Stimulated activated CD4-positive, alpha-beta T cell treated with anti-CD3 and anti-CD28 coated beads, TNF-alpha, amount 100 ng/mL, for 4 hours (primary cell): ENCODE results near the gene TIE1.

ENCODE experiments used
- DNase-seq, 3 experiments: peaks; one replicate each; pipeline ENCODE4 v3.0.0-alpha.2; 2020; ENCODE audit warnings: low read depth in 3 of 3

Gene TIE1

DNA sequence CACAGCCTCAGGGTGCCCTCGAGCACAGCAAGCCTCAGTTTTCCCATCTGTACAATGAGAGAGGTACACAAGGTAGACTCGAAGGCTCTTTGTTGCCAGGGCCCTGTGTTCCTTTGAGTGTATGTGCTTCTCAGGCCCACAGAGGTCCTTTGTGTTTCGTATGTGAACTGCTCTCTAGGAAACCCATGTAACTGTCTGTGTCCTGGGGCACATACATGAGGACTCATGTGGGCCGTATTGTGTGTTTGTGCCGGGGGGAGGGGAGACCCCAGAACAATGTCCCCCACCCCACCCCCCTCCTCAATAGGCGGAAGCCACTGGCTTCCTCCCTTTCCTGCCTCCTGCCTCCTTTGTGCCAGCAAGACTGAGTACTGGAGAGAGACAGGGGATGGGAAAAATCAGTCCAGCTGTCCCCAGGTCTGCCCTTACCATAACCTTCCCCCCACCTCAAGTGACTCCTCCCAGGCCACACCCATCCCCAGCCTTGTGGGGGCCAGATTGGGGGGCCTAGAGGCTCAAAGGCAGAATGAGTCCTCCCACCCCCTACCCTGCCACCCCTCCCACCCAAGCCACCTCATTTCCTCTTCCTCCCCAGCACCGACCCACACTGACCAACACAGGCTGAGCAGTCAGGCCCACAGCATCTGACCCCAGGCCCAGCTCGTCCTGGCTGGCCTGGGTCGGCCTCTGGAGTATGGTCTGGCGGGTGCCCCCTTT lies at the start of gene TIE1:
TSS of gene TIE1 (plus strand) at position 605 of the 717 bp plus-strand sequence. CDS start at position 695, 90 bp downstream.
- no peak for DNase-seq

DNA sequence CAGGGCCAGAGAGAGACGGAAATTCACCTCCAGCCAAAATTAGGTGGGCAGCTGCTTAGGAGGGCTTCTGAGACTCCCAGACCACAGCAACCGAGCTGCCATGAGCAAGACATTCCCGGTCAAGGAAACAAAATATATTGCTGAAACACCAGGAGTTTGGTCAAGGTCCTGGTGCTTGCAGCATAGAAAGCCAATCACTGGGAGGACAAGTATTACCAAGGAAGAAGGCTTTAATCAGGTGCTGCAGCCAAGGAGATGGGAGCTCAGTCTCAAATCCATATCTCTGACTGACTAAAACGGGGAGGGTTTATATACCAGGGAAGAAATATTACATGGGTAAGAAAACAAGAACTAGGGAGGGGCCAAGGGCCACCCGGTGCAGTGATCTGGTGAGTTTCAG lies 49.8 kb upstream of the TIE1 start:
- DNase-seq, result no peak

DNA sequence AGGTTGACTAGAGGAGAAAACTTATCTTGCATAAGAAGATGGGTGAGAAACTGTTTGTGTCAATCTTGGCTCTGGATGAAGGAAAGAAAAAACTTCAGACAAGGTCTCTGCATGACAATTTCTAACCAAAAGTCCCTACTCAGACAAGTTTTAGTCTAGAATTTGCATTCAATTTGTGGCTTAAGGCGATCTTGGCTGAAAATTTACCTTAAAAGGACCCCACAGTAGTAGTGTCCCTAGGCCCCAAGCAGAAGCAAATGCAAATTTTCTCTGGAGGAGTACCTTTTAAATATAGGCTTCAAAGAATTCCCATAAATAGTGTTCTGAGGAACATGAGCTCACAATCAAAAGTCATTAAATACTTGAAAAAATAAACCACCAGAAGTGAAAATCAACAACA lies 48.6 kb upstream of the TIE1 start:
- no peak for DNase-seq

- DNase-seq, result no peak
These were observed 47.6 kb upstream of the TIE1 start for GRCh38 chr1:43253173-43253572.

GRCh38 chr1:43253876-43254275 lies 46.9 kb upstream of the TIE1 start:
- no peak for DNase-seq

DNA sequence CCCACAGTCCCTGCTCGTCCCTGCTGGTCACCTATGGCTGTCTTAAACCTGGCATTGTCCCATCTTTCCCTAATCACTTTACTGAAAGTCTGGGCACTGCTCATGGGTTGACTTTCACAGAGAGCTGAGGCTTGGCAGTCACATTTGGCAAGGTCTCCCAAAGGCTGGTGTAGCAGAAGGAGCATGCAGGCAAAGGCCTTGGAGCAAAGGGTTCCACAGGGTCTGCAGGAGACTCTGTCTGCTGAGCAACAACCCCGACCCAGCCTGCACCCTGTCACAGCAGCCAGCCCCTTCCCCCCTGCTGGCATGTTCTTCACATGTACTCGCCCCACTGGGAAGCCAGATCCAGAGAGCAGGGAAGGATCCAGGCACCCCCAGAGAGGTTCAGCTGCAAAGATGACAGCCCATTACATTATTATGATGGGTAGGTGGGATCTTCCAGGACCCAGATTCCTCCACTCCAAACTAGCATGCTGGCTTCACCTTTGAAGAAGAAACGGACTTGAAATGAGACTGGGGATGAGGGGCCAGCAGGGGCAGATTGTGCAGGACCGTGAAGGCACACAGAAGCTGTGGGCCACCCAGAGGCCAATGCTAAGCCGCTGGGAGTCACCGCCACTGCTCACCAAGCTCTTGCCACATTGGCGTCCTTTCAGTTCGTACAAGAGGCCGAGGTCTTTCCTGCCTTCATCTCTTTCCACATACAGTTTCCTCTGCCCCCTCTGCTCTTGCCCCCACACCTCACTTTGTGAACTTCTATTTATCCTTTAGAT lies 45.2 kb upstream of the TIE1 start:
- no peak for DNase-seq

DNA sequence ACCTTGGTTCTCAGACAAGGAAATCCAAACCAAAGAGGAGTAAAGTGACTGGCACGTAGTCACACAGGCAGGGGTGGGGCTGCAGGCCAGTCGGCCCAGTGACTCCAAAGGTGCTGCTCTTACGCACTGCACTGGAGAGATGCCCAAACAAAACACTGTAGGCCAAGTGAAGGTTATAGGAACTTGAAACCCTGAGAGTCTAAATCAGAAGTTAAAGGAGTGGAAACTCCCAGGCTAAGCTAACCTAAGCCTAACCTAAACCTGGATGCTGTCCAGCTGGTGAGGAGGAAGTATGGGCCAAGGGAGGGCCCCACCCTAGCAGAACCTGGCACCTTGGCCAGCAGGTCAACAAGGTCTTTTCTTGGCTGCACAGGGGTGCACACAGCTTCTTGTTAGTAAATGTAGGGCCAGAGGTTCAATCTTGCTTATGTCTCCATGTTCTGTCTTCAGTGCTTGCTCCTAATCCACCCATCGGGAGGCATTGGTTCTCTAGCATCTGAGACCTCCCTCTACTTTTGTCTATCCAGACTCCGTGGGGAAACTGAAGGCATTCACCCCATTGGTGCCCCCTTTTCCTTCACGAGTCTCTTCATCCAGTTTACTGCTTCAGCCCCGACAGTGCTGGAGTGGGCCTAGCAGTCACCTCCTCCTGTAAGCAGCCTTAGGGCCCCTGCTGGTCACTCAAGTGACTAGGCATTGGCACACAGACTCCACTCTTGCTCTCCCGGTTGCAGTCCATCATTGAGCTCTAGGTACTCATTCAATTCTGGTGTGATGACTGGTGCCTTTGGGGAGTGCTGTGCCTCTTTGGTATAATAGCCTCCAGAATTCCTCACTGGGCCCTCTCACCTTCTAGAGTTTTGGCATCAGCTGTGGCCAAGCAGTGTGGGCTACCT lies 43.9 kb upstream of the TIE1 start:
- DNase-seq, result no peak

GRCh38 chr1:43258370-43258769 lies 42.4 kb upstream of the TIE1 start:
- no peak for DNase-seq

- DNase-seq, result no peak
These were observed 35.4 kb upstream of the TIE1 start for GRCh38 chr1:43265431-43265830.

DNA sequence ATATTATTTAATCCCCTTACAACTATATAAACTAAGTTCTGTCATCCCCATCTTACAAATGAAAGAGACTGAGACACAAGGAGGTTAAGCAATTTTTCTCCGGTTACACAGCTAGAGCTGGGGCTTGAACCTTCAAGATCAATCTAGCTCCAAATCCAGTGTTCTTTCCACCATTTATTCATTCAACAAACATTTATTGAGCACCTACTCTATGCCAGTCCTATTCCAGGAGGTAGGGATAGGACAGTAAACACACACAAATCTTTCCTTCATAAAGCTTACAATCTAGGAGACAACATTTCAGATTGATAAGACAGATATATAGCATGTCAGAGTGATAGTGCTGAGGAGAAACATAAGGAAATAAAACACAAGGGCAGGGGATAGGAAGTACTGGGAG lies 33.9 kb upstream of the TIE1 start:
- no peak for DNase-seq

DNA sequence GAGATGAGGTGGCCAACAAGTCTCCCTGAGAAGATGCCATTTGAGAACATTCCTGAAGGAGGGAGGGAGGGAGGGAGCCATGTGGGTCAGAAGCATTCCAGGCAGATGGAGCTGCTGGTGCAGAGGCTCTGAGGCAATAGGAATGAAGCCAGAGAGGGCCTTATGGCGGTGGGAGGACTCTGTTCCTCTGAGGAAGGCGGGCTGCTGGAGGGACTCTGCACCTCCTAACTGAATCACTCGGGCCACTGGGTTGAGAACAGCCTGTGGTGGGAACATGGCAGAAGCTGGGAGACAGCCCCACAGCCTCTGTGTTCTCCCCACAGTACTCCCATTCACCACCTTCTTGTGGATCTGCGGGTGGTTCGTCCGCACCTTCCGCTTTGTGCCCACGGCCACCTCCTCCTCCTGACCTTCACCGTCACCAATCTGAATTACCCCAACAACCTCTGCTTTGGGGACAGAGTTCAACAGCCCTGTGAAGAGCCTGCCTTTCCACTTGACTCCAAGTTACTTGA lies 33.4 kb upstream of the TIE1 start:
- DNase-seq, result no peak

- DNase-seq, result no peak
These were observed 32.9 kb upstream of the TIE1 start for GRCh38 chr1:43267818-43268425.

DNA sequence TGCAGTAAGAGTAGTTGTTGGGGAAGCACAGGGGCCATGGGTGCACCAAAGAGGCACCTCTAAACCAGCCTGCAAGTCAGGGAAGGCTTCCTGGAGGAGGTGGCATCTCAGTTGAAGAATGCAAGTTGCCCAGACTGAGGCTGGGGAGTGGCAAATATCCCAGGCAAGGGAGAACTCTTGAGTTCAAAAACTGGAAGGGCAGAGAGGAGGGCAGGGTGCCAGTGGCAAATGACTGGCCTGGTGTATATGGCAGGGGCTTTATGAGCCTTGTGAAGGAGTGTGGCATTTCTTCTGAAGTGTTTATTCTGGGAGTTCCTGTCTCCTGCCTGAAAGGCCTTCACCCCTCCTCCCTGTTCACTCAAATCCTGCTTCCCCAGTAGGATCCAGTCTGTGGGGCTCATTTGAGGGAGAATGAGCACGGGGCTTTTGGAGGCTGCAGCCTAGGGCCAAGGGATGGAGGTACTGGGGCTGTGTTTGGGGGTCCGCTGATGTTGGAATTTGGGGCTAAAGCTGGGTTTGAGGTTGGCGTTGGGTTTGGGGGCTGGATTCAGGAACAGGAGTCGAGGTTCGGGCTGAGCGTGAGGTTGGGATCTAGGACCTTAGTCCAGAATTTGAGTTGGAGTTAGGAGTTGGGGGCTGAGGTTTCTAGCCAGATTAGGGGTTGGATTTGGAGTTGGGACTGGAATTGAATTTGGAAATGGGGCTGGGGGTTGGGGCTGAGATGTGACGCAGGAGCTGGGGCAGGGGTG lies 31.0 kb upstream of the TIE1 start, which contains the start of gene TMEM125:
TSS of gene TMEM125 (plus strand) at position 357 of the 749 bp plus-strand sequence. CDS start 2,740 bp downstream, outside the sequence.
- no peak for DNase-seq

- DNase-seq, result no peak
These were observed 30.2 kb upstream of the TIE1 start for GRCh38 chr1:43270421-43271095.

DNA sequence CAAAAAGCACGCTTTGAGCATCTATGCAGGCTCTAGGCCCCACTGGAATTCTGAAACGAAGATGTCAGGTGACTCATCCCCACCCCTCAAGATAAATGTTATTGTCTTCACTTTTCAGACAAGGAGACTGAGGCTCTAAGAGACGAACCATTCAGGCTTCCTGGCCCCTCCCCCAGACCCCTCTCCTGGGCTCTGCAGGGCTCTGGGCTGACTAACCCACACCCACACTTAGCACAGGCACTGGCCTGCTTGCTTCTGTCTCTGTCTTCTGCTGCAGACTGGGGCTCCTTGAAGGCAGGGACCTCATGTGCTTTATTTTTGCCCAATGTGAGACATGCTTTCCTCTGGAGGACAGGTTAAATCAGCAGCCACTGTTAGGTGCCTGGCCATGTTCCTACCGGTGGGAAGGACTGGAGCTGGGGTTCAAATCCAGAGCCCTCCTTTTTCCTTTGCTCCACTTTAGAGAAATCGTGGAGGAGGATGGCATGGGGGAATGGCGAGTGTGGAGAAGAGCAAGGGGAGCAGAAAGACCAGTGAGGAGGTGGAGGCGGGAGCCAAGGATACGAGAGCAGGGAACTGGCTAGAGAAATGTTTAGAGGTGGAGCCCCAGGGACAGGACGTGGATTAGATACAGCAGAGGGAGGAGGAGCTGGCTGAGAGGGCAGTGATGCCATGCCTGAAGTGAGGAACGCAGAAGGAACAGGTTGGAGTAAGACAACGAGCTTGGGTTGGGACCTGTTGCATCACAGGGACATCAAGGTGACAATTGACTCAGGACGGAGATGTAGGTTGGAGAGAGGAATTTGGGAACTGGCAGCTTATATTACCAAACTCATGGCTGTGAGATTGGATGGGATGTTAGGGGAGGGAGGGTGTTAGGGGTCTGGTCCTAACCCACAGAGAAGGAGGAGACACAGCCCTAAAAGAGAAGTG lies 29.3 kb upstream of the TIE1 start:
- no peak for DNase-seq

GRCh38 chr1:43272161-43272560 lies 28.6 kb upstream of the TIE1 start:
- DNase-seq, result no peak

- DNase-seq, result no peak
These were observed 27.9 kb upstream of the TIE1 start for GRCh38 chr1:43272576-43273571.

- no peak for DNase-seq
These were observed 27.1 kb upstream of the TIE1 start for GRCh38 chr1:43273708-43274107.
